GM18505 (cell line): ENCODE results near the gene TUB.

Source experiments
- ATAC-seq: cut with Tn5 transposase; IDR thresholded peaks from one replicate; pipeline ENCODE4 v1.9.1; 2021; ENCODE audit not compliant: unreplicated experiment
- POLR2A ChIP-seq: IDR thresholded peaks from 4 replicates; pipeline ENCODE4 v1.6.1; 2011; ENCODE audit warnings: borderline replicate concordance; ENCODE audit not compliant: insufficient read depth, insufficient read length; ENCODE audit errors: extremely low read depth

Gene TUB

GRCh38 chr11:8097062-8097461 is 16.1 kb downstream of the TUB start:
- ATAC-seq, result no peak
- TF ChIP-seq POLR2A, result no peak

- ATAC-seq, result no peak
- no peak for TF ChIP-seq POLR2A
These were observed 16.5 kb downstream of the TUB start for GRCh38 chr11:8097468-8097867.

- no peak for TF ChIP-seq POLR2A
- no peak for ATAC-seq
These were observed 16.9 kb downstream of the TUB start for GRCh38 chr11:8097926-8098325.

- ATAC-seq, result no peak
- no peak for TF ChIP-seq POLR2A
These were observed 17.4 kb downstream of the TUB start for GRCh38 chr11:8098361-8098760.

- TF ChIP-seq POLR2A, result no peak
- ATAC-seq, result no peak
These were observed 17.9 kb downstream of the TUB start for GRCh38 chr11:8098879-8099278.

GRCh38 chr11:8099291-8099899 is 18.4 kb downstream of the TUB start:
- ATAC-seq, result no peak

GRCh38 chr11:8100158-8100557 is 19.1 kb downstream of the TUB start:
- ATAC-seq, result no peak
- no peak for TF ChIP-seq POLR2A

More at GRCh38 chr11:8099291-8099899, 18.4 kb downstream of the TUB start:
- no peak for TF ChIP-seq POLR2A

GRCh38 chr11:8100605-8101004 is 19.6 kb downstream of the TUB start:
- TF ChIP-seq POLR2A, result no peak
- ATAC-seq, result no peak

GRCh38 chr11:8101421-8101820 is 20.4 kb downstream of the TUB start:
- no peak for ATAC-seq
- TF ChIP-seq POLR2A, result no peak

GRCh38 chr11:8102296-8102915 is 21.4 kb downstream of the TUB start:
- ATAC-seq, result no peak
- TF ChIP-seq POLR2A, result no peak

GRCh38 chr11:8102965-8103364 is 22.0 kb downstream of the TUB start:
- ATAC-seq, result no peak
- no peak for TF ChIP-seq POLR2A

GRCh38 chr11:8103909-8104308 is 22.9 kb downstream of the TUB start:
- ATAC-seq, result no peak
- TF ChIP-seq POLR2A, result no peak

GRCh38 chr11:8105133-8105532 is 24.1 kb downstream of the TUB start:
- ATAC-seq, result no peak
- no peak for TF ChIP-seq POLR2A

- ATAC-seq, result no peak
- no peak for TF ChIP-seq POLR2A
These were observed 24.7 kb downstream of the TUB start for GRCh38 chr11:8105666-8106065.
